PC-3 (cell line): ENCODE results near the gene GRB14. TPM values are rescaled to one million over a fixed set of nuclear protein-coding genes. Genes with fewer than 3 reads are reported as not detected.

Experiments
- ATAC-seq: fragments of 200-7000 bp; cut with Tn5 transposase; 2 replicates; pipeline ENCODE4 v1.9.1; 2020; ENCODE audit warnings: mild to moderate bottlenecking, moderate library complexity
- BruUV-seq: library from RNA; stranded (reverse); fragments of 400-500 nt; replicated peaks from 2 replicates; lab custom pipeline; 2021; lab: Mats Ljungman, UMichigan
- CTCF ChIA-PET: fragments of 300-600 bp; sonication (Branson Sonifier 250); formaldehyde crosslinking; loops from one replicate; lab custom pipeline; 2022; ENCODE audit warnings: antibody characterized with exemption; lab: Charles Lee
- POLR2A ChIA-PET: fragments of 300-600 bp; sonication (Branson Sonifier 250); formaldehyde crosslinking; loops from one replicate; lab custom pipeline; 2022; ENCODE audit warnings: antibody characterized with exemption; ENCODE audit not compliant: unreplicated experiment; lab: Charles Lee
- DNase-seq: peaks from one replicate; pipeline ENCODE4 v3.0.0-alpha.2; 2015
- H2AFZ ChIP-seq: fragments of 300-600 bp; sonication (generic); 2 replicates; pipeline ENCODE4 v1.6.0; 2016; ENCODE audit warnings: antibody characterized with exemption, low read length
- H3F3A ChIP-seq: fragments of 300-600 bp; sonication (generic); one replicate; pipeline ENCODE4 v1.6.0; 2017; ENCODE audit warnings: antibody characterized with exemption, low read length, control low read depth, mild to moderate bottlenecking; ENCODE audit not compliant: unreplicated experiment
- H3K27ac ChIP-seq: fragments of 300-600 bp; sonication (generic); 2 replicates; pipeline ENCODE4 v1.5.1; 2016; ENCODE audit warnings: mild to moderate bottlenecking, low read length
- H3K27me3 ChIP-seq: fragments of 300-600 bp; sonication (generic); 2 replicates; pipeline ENCODE4 v1.6.1; 2016; ENCODE audit warnings: low read length, mixed read lengths
- H3K36me3 ChIP-seq: fragments of 300-600 bp; sonication (generic); 2 replicates; pipeline ENCODE4 v1.6.1; 2016; ENCODE audit warnings: low read depth, mixed run types, low read length, mixed read lengths
- H3K4me1 ChIP-seq: fragments of 300-600 bp; sonication (generic); 2 replicates; pipeline ENCODE4 v1.5.1; 2016; ENCODE audit warnings: low read length; ENCODE audit not compliant: insufficient read depth
- H3K4me2 ChIP-seq: fragments of 300-600 bp; sonication (generic); 2 replicates; pipeline ENCODE4 v1.6.0; 2016; ENCODE audit warnings: low read length
- H3K4me3 ChIP-seq: fragments of 300-600 bp; sonication (generic); 2 replicates; pipeline ENCODE4 v1.5.1; 2016; ENCODE audit warnings: mild to moderate bottlenecking, low read length, mixed read lengths
- H3K79me2 ChIP-seq: fragments of 300-600 bp; sonication (generic); 2 replicates; pipeline ENCODE4 v1.6.1; 2017; ENCODE audit warnings: low read length, mixed read lengths
- H3K9ac ChIP-seq: fragments of 300-600 bp; sonication (generic); 2 replicates; pipeline ENCODE4 v1.6.0; 2016; ENCODE audit warnings: mild to moderate bottlenecking, low read length
- H3K9me2 ChIP-seq: fragments of 300-600 bp; sonication (generic); replicated peaks from 2 replicates; pipeline ENCODE4 v1.6.1; 2016; ENCODE audit warnings: mixed run types, low read length, mixed read lengths
- H3K9me3 ChIP-seq: fragments of 300-600 bp; sonication (generic); 2 replicates; pipeline ENCODE4 v1.6.1; 2016; ENCODE audit warnings: low read length, mixed read lengths
- H4K20me1 ChIP-seq: fragments of 300-600 bp; sonication (generic); 2 replicates; pipeline ENCODE4 v1.6.1; 2016; ENCODE audit warnings: low read length, mixed read lengths
- EZH2 ChIP-seq: fragments of 300-600 bp; sonication (generic); IDR thresholded peaks from one replicate; pipeline ENCODE4 v1.6.1; 2017; ENCODE audit warnings: antibody characterized with exemption, mild to moderate bottlenecking, low read length; ENCODE audit not compliant: unreplicated experiment
- EZH2phosphoT487 ChIP-seq: fragments of 300-600 bp; sonication (generic); IDR thresholded peaks from 2 replicates; pipeline ENCODE4 v1.6.1; 2018; ENCODE audit warnings: mild to moderate bottlenecking, antibody characterized with exemption, low read length, borderline replicate concordance
- intact Hi-C: fragments of 100-400 bp; cut with micrococcal nuclease; formaldehyde crosslinking; loops from 2 replicates; pipeline ENCODE4 v1.9.0; 2023
- total RNA-seq: library from RNA; depleted of rRNA; stranded (reverse); fragments of >200 nt; gene quantifications from 2 replicates; pipeline ENCODE4 v1.2.3, GENCODE V29; 2014
- TF ChIP-seq, protein P1 (sequence below): fragments of 300-600 bp; sonication (generic); conservative IDR thresholded peaks from 2 replicates; pipeline ENCODE4 v1.5.1; 2017; ENCODE audit warnings: antibody characterized with exemption, low read depth, mild to moderate bottlenecking, low read length

Gene GRB14
- total RNA-seq, 1 experiment from 2014 or later, result 0.84 TPM

DNA sequence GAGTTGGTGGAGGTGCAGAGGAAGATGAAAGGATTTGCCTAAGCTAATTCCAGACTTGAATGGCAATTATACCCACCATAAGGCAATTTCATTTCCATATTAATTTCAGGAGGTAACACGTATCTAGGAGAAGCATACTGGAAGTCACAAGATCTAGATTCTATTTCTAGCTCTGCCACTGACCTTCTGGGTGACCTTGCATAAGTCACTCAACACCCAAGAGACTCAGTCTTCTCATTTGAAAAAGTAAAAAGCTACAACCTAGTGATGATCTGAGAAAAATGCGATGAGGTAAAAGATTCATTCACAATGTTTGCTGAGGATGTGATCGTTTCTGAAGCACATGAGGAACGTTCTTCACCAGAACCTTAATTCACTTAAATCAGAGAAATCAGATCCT, 55.9 kb downstream of the GRB14 start:
- no TSS peak for BruUV-seq
- no peak overlapping the region for H2AFZ ChIP-seq
- H3K27me3 ChIP-seq, result peaks cover 83% of the 10 kb centered on the region
- no peak overlapping the region for H3K4me3 ChIP-seq
- H3K4me2 ChIP-seq, result no peak overlapping the region
- no peak for DNase-seq
- H3K9me2 ChIP-seq, result no peaks in the 10 kb centered on the region
- CTCF ChIA-PET, result no interaction called here
- intact Hi-C loops, result no loop called here
- H3K4me1 ChIP-seq, result no peaks in the 10 kb centered on the region
- H3K79me2 ChIP-seq, result no peaks in the 10 kb centered on the region
- TF ChIP-seq EZH2phosphoT487, result no peak
- no peak for TF ChIP-seq EZH2
- TF ChIP-seq, protein P1, sequence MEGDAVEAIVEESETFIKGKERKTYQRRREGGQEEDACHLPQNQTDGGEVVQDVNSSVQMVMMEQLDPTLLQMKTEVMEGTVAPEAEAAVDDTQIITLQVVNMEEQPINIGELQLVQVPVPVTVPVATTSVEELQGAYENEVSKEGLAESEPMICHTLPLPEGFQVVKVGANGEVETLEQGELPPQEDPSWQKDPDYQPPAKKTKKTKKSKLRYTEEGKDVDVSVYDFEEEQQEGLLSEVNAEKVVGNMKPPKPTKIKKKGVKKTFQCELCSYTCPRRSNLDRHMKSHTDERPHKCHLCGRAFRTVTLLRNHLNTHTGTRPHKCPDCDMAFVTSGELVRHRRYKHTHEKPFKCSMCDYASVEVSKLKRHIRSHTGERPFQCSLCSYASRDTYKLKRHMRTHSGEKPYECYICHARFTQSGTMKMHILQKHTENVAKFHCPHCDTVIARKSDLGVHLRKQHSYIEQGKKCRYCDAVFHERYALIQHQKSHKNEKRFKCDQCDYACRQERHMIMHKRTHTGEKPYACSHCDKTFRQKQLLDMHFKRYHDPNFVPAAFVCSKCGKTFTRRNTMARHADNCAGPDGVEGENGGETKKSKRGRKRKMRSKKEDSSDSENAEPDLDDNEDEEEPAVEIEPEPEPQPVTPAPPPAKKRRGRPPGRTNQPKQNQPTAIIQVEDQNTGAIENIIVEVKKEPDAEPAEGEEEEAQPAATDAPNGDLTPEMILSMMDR, result no peak
- no peaks in the 10 kb centered on the region for H3K36me3 ChIP-seq
- POLR2A ChIA-PET, result no interaction called here
- H3K9me3 ChIP-seq, result no peaks in the 10 kb centered on the region
- no peak overlapping the region for H3K27ac ChIP-seq
- no peak overlapping the region for H3K9ac ChIP-seq
- no peaks in the 10 kb centered on the region for H4K20me1 ChIP-seq
- no peaks in the 10 kb centered on the region for H3F3A ChIP-seq
- no peak for ATAC-seq

DNA sequence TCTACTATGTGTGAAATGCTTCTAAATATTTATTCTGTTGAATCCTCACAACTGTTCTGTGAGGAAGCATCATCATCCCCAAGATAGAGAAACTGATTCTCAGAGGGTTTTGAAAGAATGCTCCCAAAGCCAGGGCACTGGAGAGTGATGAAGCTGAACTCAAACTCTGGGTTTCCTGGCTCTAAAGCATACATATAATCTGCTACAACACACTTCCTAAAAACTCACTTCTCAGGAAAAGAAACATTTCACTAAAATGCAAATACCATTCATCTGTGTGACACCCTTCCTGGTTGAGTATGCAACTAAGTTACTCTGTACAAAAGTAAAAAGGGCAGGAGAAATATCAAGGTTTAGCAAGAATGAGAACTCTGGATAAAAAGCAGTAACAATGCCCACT, 58.6 kb downstream of the GRB14 start:
- no peaks in the 10 kb centered on the region for H3K9me3 ChIP-seq
- no peak overlapping the region for H3K9ac ChIP-seq
- TF ChIP-seq EZH2phosphoT487 (no peak), EZH2 (no peak)
- TF ChIP-seq, protein P1, result no peak
- H4K20me1 ChIP-seq, result no peaks in the 10 kb centered on the region
- no peaks in the 10 kb centered on the region for H3K79me2 ChIP-seq
- intact Hi-C loops, result no loop called here
- no peak for DNase-seq
- no peak for ATAC-seq
- no peak overlapping the region for H3K27ac ChIP-seq
- H3K4me2 ChIP-seq, result no peak overlapping the region
- no peaks in the 10 kb centered on the region for H3F3A ChIP-seq
- POLR2A ChIA-PET, result no interaction called here
- BruUV-seq, result no TSS peak
- no peaks in the 10 kb centered on the region for H3K36me3 ChIP-seq
- no peaks in the 10 kb centered on the region for H3K9me2 ChIP-seq
- CTCF ChIA-PET, result no interaction called here
- H2AFZ ChIP-seq, result no peak overlapping the region
- no peak overlapping the region for H3K4me3 ChIP-seq
- peaks cover 81% of the 10 kb centered on the region for H3K27me3 ChIP-seq
- H3K4me1 ChIP-seq, result no peaks in the 10 kb centered on the region

DNA sequence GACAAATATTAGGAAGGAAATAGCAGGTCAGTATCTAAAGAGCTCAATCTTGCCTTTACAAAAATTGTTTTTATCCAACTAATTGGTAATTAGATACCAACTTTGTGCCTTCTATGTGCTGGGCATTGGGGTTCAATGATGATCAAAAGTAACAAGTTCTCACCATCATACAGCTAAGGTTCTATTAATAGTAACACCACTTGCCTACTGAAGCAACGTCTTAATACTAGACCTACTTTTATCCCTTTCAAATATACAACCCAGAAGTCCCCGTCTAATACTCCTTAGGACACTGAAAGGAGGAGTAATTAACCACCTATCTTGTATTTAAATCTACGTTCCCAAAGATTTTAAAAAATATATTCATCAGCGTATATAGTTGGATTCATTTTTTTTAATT, 59.3 kb downstream of the GRB14 start:
- DNase-seq (no peak), ATAC-seq (no peak)
- no peaks in the 10 kb centered on the region for H4K20me1 ChIP-seq
- H3K9ac ChIP-seq, result no peak overlapping the region
- H2AFZ ChIP-seq, result no peak overlapping the region
- no peaks in the 10 kb centered on the region for H3K4me1 ChIP-seq
- CTCF ChIA-PET, result interaction anchor here (0.7 kb wide), 1 partner anchor 38 kb away, joined by 3 read pairs; no protein-coding TSS in a partner anchor
- H3K4me2 ChIP-seq, result no peak overlapping the region
- H3K27me3 ChIP-seq, result peaks cover 78% of the 10 kb centered on the region
- no peaks in the 10 kb centered on the region for H3K9me3 ChIP-seq
- BruUV-seq, result no TSS peak
- POLR2A ChIA-PET, result no interaction called here
- no peak for TF ChIP-seq EZH2phosphoT487
- no peak for TF ChIP-seq EZH2
- TF ChIP-seq, protein P1, result no peak
- no peaks in the 10 kb centered on the region for H3K9me2 ChIP-seq
- H3K4me3 ChIP-seq, result no peak overlapping the region
- intact Hi-C loops, result loop anchor here (2.0 kb wide), 1 partner anchor 39 kb away; no protein-coding TSS in a partner anchor
- H3K27ac ChIP-seq, result no peak overlapping the region
- no peaks in the 10 kb centered on the region for H3K36me3 ChIP-seq
- no peaks in the 10 kb centered on the region for H3F3A ChIP-seq
- H3K79me2 ChIP-seq, result no peaks in the 10 kb centered on the region
